ENCODE measurements around the gene SLC9A9.

GRCh38 chr3:143332026-143332425 lies 516.2 kb downstream of the SLC9A9 start:
- TF ChIP-seq EZH2 (IDR thresholded peaks at IDR 0.05; ENCODE audit: borderline replicate concordance, insufficient read depth, low read length, poor library complexity, severe bottlenecking) (no peak), EP300 (conservative IDR thresholded peaks at IDR 0.05; ENCODE audit: poor library complexity, severe bottlenecking) (no peak), POLR2AphosphoS5 (IDR thresholded peaks at IDR 0.05) (no peak), TAF1 (IDR thresholded peaks at IDR 0.05; ENCODE audit: low read depth) (no peak)
- TF ChIP-seq, protein P1, sequence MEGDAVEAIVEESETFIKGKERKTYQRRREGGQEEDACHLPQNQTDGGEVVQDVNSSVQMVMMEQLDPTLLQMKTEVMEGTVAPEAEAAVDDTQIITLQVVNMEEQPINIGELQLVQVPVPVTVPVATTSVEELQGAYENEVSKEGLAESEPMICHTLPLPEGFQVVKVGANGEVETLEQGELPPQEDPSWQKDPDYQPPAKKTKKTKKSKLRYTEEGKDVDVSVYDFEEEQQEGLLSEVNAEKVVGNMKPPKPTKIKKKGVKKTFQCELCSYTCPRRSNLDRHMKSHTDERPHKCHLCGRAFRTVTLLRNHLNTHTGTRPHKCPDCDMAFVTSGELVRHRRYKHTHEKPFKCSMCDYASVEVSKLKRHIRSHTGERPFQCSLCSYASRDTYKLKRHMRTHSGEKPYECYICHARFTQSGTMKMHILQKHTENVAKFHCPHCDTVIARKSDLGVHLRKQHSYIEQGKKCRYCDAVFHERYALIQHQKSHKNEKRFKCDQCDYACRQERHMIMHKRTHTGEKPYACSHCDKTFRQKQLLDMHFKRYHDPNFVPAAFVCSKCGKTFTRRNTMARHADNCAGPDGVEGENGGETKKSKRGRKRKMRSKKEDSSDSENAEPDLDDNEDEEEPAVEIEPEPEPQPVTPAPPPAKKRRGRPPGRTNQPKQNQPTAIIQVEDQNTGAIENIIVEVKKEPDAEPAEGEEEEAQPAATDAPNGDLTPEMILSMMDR (IDR thresholded peaks at IDR 0.05; ENCODE audit: poor library complexity, severe bottlenecking) = no peak
